ENCODE data around the gene ITPR1.

Gene ITPR1

GRCh38 chr3:4684117-4684516 lies 191.0 kb downstream of the ITPR1 start:
- TF ChIP-seq, protein P1, sequence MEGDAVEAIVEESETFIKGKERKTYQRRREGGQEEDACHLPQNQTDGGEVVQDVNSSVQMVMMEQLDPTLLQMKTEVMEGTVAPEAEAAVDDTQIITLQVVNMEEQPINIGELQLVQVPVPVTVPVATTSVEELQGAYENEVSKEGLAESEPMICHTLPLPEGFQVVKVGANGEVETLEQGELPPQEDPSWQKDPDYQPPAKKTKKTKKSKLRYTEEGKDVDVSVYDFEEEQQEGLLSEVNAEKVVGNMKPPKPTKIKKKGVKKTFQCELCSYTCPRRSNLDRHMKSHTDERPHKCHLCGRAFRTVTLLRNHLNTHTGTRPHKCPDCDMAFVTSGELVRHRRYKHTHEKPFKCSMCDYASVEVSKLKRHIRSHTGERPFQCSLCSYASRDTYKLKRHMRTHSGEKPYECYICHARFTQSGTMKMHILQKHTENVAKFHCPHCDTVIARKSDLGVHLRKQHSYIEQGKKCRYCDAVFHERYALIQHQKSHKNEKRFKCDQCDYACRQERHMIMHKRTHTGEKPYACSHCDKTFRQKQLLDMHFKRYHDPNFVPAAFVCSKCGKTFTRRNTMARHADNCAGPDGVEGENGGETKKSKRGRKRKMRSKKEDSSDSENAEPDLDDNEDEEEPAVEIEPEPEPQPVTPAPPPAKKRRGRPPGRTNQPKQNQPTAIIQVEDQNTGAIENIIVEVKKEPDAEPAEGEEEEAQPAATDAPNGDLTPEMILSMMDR (IDR thresholded peaks at IDR 0.05; ENCODE audit: low read depth, low read length) = no peak
- no peak overlapping the region for H3K4me3 ChIP-seq (replicated peaks in 1 of 2; ENCODE audit: low read depth in 2 of 2, low read length in 2 of 2)
- DNase-seq (ENCODE audit: low read depth in 2 of 2) = no peak

- DNase-seq (ENCODE audit: low read depth in 2 of 2) = no peak
- TF ChIP-seq, protein P1 (IDR thresholded peaks at IDR 0.05; ENCODE audit: low read depth, low read length) = no peak
These were observed 191.8 kb downstream of the ITPR1 start for GRCh38 chr3:4684976-4685375.

DNA sequence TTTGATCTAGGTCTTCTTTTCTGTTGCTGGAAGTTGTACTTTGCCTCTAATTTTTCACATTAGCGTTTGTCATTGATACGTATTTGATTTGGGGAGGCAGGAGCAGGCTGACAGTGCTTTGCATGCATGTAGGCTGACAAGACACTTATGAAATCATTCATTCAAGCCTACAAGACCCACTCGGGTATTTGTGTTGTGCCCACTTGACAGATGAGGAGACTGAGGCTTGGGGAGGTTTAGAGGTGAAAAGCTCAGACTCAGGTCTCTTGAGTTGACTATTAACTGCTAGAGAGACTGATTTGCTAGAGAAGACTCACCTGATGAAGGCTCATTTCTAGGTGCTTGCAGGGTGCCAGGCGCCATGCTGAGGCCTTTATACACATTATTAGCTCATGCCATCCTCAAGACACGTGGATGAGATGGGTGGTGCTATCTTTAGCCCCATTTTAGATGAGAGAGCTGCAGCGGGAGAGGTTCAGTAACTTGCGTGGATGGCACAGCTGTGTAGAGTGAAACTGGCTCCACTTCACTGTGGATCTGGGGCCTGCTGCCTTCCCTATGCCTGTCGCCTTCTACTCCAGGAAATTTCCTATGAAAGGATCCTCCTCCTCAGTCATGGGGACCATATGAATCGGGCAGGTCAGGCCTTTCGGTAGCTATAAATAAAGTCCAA lies 192.7 kb downstream of the ITPR1 start:
- H3K4me3 ChIP-seq (replicated peaks in 1 of 2; ENCODE audit: low read depth in 2 of 2, low read length in 2 of 2) = no peak overlapping the region
- DNase-seq (ENCODE audit: low read depth in 2 of 2) = no peak
- TF ChIP-seq, protein P1 (IDR thresholded peaks at IDR 0.05; ENCODE audit: low read depth, low read length) = no peak

More at GRCh38 chr3:4684976-4685375, 191.8 kb downstream of the ITPR1 start:
- no peak overlapping the region for H3K4me3 ChIP-seq (replicated peaks in 1 of 2; ENCODE audit: low read depth in 2 of 2, low read length in 2 of 2)

DNA sequence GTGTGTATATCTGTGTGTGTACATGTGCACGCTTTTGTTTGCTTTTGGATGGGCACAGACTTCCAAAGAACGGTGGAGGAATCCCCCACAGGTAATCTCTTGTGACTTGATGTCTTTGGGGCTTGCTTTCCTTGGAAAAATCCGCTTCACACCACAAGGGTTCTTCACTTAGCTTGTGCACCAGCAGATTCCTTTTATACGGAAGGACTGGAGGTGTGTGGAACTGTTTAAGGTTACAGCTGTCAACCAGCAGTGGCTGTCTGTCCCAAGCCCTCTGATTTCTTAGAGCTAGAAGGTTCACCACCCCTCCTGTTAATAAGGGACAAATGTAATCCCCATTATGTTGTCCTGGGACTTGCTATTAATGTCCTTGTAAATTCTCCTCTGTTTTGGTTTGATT lies 193.5 kb downstream of the ITPR1 start:
- TF ChIP-seq, protein P1 (IDR thresholded peaks at IDR 0.05; ENCODE audit: low read depth, low read length) = no peak
- DNase-seq (ENCODE audit: low read depth in 2 of 2) = no peak
- H3K4me3 ChIP-seq (replicated peaks in 1 of 2; ENCODE audit: low read depth in 2 of 2, low read length in 2 of 2) = no peak overlapping the region

GRCh38 chr3:4687167-4687566 lies 194.0 kb downstream of the ITPR1 start:
- H3K4me3 ChIP-seq (replicated peaks in 1 of 2; ENCODE audit: low read depth in 2 of 2, low read length in 2 of 2) = no peak overlapping the region
- peak in 1 of 2 donors; percentile 25 for DNase-seq (ENCODE audit: low read depth in 2 of 2)
- TF ChIP-seq, protein P1 (IDR thresholded peaks at IDR 0.05; ENCODE audit: low read depth, low read length) = no peak

DNA sequence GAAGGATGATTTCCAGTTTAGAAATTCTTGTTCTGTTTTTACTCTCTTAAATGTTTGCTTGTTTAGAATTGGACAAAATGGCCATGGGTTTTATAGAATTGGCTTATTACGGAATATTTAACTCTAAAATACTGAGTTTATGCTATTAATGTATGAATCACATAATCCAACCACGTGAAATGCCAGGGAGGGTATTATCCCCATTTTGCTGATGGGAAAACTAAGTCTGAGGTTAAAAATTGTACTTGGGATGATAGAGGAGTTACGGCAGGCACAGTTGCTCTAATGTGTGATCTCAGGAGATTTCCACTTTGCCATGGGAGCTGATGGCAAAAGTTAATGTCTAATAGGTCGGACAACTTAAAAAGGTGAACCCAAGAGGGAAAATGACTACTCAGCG lies 194.4 kb downstream of the ITPR1 start:
- H3K4me3 ChIP-seq (replicated peaks in 1 of 2; ENCODE audit: low read depth in 2 of 2, low read length in 2 of 2) = no peak overlapping the region
- TF ChIP-seq, protein P1 (IDR thresholded peaks at IDR 0.05; ENCODE audit: low read depth, low read length) = no peak
- DNase-seq (ENCODE audit: low read depth in 2 of 2) = no peak

- H3K4me3 ChIP-seq (replicated peaks in 1 of 2; ENCODE audit: low read depth in 2 of 2, low read length in 2 of 2) = no peak overlapping the region
- DNase-seq (ENCODE audit: low read depth in 2 of 2) = peak; percentile 44 to 48
- TF ChIP-seq, protein P1 (IDR thresholded peaks at IDR 0.05; ENCODE audit: low read depth, low read length) = no peak
These were observed 195.3 kb downstream of the ITPR1 start for GRCh38 chr3:4688411-4688810.

Measured in cardiac fibroblast (primary cell).